CD4-positive, CD25-positive, alpha-beta regulatory T cell (primary cell): ENCODE data around the gene PLA2G4F. TPM values are rescaled to one million over a fixed set of nuclear protein-coding genes. Genes with fewer than 3 reads are reported as not detected.

Experiments used
- ATAC-seq, 2 donors: fragments of 150-1000 bp; cut with Tn5 transposase; one replicate each; pipeline ENCODE4 v1.10.0; 2021; ENCODE audit warnings: low read depth in 2 of 2, moderate number of reproducible peaks in 2 of 2, moderate library complexity in 1 of 2
- DNase-seq, 3 donors: peaks; one replicate each; pipeline versions ENCODE4 v3.0.0 to v3.0.0-alpha.2; 2012 to 2022; ENCODE audit warnings: mixed read lengths in 1 of 3
- H3K27ac ChIP-seq: one replicate; pipeline ENCODE4 v1.7.0; 2013; ENCODE audit warnings: mild to moderate bottlenecking, low read length; ENCODE audit not compliant: insufficient read depth, poor library complexity, severe bottlenecking
- H3K27me3 ChIP-seq: one replicate; pipeline ENCODE4 v1.7.0; 2013; ENCODE audit warnings: low read length; ENCODE audit not compliant: control insufficient read depth, insufficient read depth
- H3K36me3 ChIP-seq: one replicate; pipeline ENCODE4 v1.7.0; 2013; ENCODE audit warnings: mild to moderate bottlenecking, low read length, moderate library complexity; ENCODE audit not compliant: control insufficient read depth, insufficient read depth
- H3K4me1 ChIP-seq: 2 replicates; pipeline ENCODE4 v1.7.0; 2013; ENCODE audit warnings: mild to moderate bottlenecking, low read length; ENCODE audit not compliant: insufficient read depth, control insufficient read depth, poor library complexity, severe bottlenecking
- H3K4me3 ChIP-seq: one replicate; pipeline ENCODE4 v1.7.0; 2013; ENCODE audit warnings: low read depth, mild to moderate bottlenecking, low read length, moderate library complexity
- H3K9me3 ChIP-seq, 2 experiments: 1 replicate in 1 of 2; 2 replicates in 1 of 2; pipeline ENCODE4 v1.7.0; 2013; ENCODE audit warnings: low read length in 2 of 2, mild to moderate bottlenecking in 1 of 2, moderate library complexity in 1 of 2; ENCODE audit not compliant: control insufficient read depth in 2 of 2
- H3K27ac Mint-ChIP-seq, 3 donors: one replicate each; pipeline ENCODE4 v1.8.0; 2020 to 2022; ENCODE audit warnings: mild to moderate bottlenecking in 3 of 3, mixed read lengths in 3 of 3, moderate library complexity in 2 of 3
- H3K27me3 Mint-ChIP-seq: one replicate; pipeline ENCODE4 v1.8.0; 2022; ENCODE audit warnings: mild to moderate bottlenecking, mixed read lengths
- H3K36me3 Mint-ChIP-seq: one replicate; pipeline ENCODE4 v1.8.0; 2020; ENCODE audit warnings: mixed read lengths
- H3K4me1 Mint-ChIP-seq, 4 donors: one replicate each; pipeline ENCODE4 v1.8.0; 2020 to 2022; ENCODE audit warnings: mixed read lengths in 4 of 4, mild to moderate bottlenecking in 1 of 4
- H3K4me3 Mint-ChIP-seq, 4 donors: one replicate each; pipeline ENCODE4 v1.8.0; 2020 to 2022; ENCODE audit warnings: mild to moderate bottlenecking in 4 of 4, mixed read lengths in 4 of 4, moderate library complexity in 3 of 4
- H3K9me3 Mint-ChIP-seq, 7 donors: one replicate each; pipeline ENCODE4 v1.8.0; 2020 to 2022; ENCODE audit warnings: mixed read lengths in 7 of 7, mild to moderate bottlenecking in 3 of 7, moderate library complexity in 2 of 7
- polyA plus RNA-seq, 4 donors: library from polyadenylated mRNA; unstranded; fragments of 300-500 nt; fragmentation: Illumina TruSeq; gene quantifications; one replicate each; pipeline ENCODE4 v1.2.3, GENCODE V29; 2021
- total RNA-seq: library from RNA; stranded (reverse); gene quantifications from one replicate; pipeline ENCODE4 v1.2.3, GENCODE V29; 2022

Gene PLA2G4F
- total and polyA plus RNA-seq, 5 donors from 2014 or later, result not detected

DNA sequence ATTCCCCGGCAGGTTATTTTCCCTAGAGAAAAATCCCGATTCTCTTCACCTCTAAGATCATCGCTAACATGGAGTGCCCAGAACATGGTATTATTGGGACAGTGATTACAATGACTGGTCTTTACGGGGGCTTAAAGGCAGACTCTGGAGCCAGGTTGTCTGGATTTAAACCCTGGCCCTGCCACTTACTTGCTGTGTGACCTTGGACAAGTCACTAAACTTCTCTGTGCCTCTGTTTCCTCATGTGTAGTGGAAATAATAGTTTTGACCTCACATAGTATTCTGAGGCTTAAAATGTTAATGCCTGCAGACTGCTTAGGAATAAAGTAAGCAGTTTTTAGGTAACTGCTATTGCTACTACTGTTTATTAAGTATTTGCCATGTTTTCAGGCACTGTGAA is 66.5 kb downstream of the PLA2G4F start:
- Mint-ChIP-seq H3K4me1 (no peaks in the 10 kb centered on the region), H3K27me3 (peaks cover 7% of the 10 kb centered on the region)

More for the DNA sequence above, 66.5 kb downstream of the PLA2G4F start:
- no peak for DNase-seq
- H3K36me3 ChIP-seq, result no peaks in the 10 kb centered on the region
- Mint-ChIP-seq H3K36me3 (no peaks in the 10 kb centered on the region), H3K9me3 (peaks cover 0 to 1% (median 0%) of the 10 kb centered on the region in 7 donors), H3K4me3 (no peak overlapping the region), H3K27ac (no peak overlapping the region)
- no peak for ATAC-seq
- no peaks in the 10 kb centered on the region for H3K27me3 ChIP-seq
- no peak overlapping the region for H3K27ac ChIP-seq
- no peaks in the 10 kb centered on the region for H3K4me1 ChIP-seq
- H3K4me3 ChIP-seq, result no peak overlapping the region
- no peaks in the 10 kb centered on the region for H3K9me3 ChIP-seq

Other genes with a start within 250 kb of the PLA2G4F start
- 57.8 TPM for gene EHD4, start 184.1 kb downstream of the PLA2G4F start, total RNA-seq
- gene EHD4, start 184.1 kb downstream of the PLA2G4F start, polyA plus RNA-seq, result 10 to 100 TPM in 3 of 4 donors, 1 to 10 TPM in 1; 9.3 to 14.2 (median 13.5) TPM
- not detected for gene PLA2G4E, start 135.6 kb downstream of the PLA2G4F start, total RNA-seq
- gene PLA2G4E, start 135.6 kb downstream of the PLA2G4F start, polyA plus RNA-seq, result not detected
- gene PLA2G4D, start 62.1 kb downstream of the PLA2G4F start, total RNA-seq, result not detected
- not detected for gene PLA2G4D, start 62.1 kb downstream of the PLA2G4F start, polyA plus RNA-seq
- gene VPS39, start 51.7 kb upstream of the PLA2G4F start, total RNA-seq, result 121 TPM
- gene VPS39, start 51.7 kb upstream of the PLA2G4F start, polyA plus RNA-seq, result 10 to 100 TPM; 28.3 to 35.2 (median 28.7) TPM
- 33.8 TPM for gene GANC, start 116.6 kb upstream of the PLA2G4F start, total RNA-seq
- 10 to 100 TPM; 10.2 to 15.0 (median 14.0) TPM for gene GANC, start 116.6 kb upstream of the PLA2G4F start, polyA plus RNA-seq
- 75.0 TPM for gene TMEM87A, start 116.8 kb upstream of the PLA2G4F start, total RNA-seq
- gene TMEM87A, start 116.8 kb upstream of the PLA2G4F start, polyA plus RNA-seq, result 10 to 100 TPM; 60.8 to 82.1 (median 67.1) TPM
- gene CAPN3, start 202.9 kb upstream of the PLA2G4F start, total RNA-seq, result 15.6 TPM
- under 1 TPM in 1 of 4 donors, not detected in 3; 0.21 TPM for gene CAPN3, start 202.9 kb upstream of the PLA2G4F start, polyA plus RNA-seq